Activated CD4-positive, alpha-beta memory T cell treated with anti-CD3 and anti-CD28 coated beads, Interleukin-2, amount 10 ng/mL, durations not matched to agents 7 days and 5 days (primary cell): ENCODE data around the gene UTP25. TPM values are rescaled to one million over a fixed set of nuclear protein-coding genes. Genes with fewer than 3 reads are reported as not detected.
"Not testable (repeated sequence)": the region's sequence is repeated elsewhere in the genome, so short reads cannot be mapped to it uniquely, and the experiment has no call there.

Experiments
- CTCF ChIA-PET: fragments of 350-600 bp; sonication (Branson Sonifier 250); formaldehyde crosslinking; loops from one replicate; lab custom pipeline; 2021; ENCODE audit warnings: antibody characterized with exemption, inconsistent platforms; lab: Charles Lee
- POLR2A ChIA-PET: fragments of 350-600 bp; sonication (Branson Sonifier 250); formaldehyde crosslinking; loops from one replicate; lab custom pipeline; 2021; ENCODE audit warnings: antibody characterized with exemption; lab: Charles Lee
- DNase-seq: peaks from one replicate; pipeline ENCODE4 v3.0.0-alpha.2; 2020
- H3K27ac Mint-ChIP-seq: one replicate; pipeline ENCODE4 v1.8.0; 2021; ENCODE audit warnings: mild to moderate bottlenecking, mixed read lengths
- H3K27me3 Mint-ChIP-seq: one replicate; pipeline ENCODE4 v1.8.0; 2021; ENCODE audit warnings: mixed read lengths
- H3K36me3 Mint-ChIP-seq: one replicate; pipeline ENCODE4 v1.8.0; 2021; ENCODE audit warnings: low read depth, mixed read lengths
- H3K4me1 Mint-ChIP-seq: one replicate; pipeline ENCODE4 v1.8.0; 2021; ENCODE audit warnings: mixed read lengths
- H3K4me3 Mint-ChIP-seq: one replicate; pipeline ENCODE4 v1.8.0; 2021; ENCODE audit warnings: mild to moderate bottlenecking, mixed read lengths
- H3K9me3 Mint-ChIP-seq: one replicate; pipeline ENCODE4 v1.8.0; 2021; ENCODE audit warnings: mixed read lengths
- total RNA-seq, 2 experiments: library from RNA; stranded (reverse); gene quantifications; one replicate each; pipeline ENCODE4 v1.2.3, GENCODE V29; 2021

Gene UTP25
- total RNA-seq, 2 experiments from 2014 or later: 5.7 to 5.8 TPM

GRCh38 chr1:209791920-209792319 lies 35.9 kb upstream of the UTP25 start:
- DNase-seq: no peak
- Mint-ChIP-seq H3K9me3 (no peaks in the 10 kb centered on the region), H3K4me1 (peaks cover 34% of the 10 kb centered on the region), H3K27ac (no peak overlapping the region), H3K36me3 (peaks cover 2% of the 10 kb centered on the region), H3K4me3 (no peak overlapping the region), H3K27me3 (peaks cover 21% of the 10 kb centered on the region)
- POLR2A ChIA-PET: interaction anchor here (2.0 kb wide), 1 partner anchor 36 kb away, joined by 4 read pairs; the partner anchor contains the start of gene UTP25
- CTCF ChIA-PET: interaction anchor here (1.2 kb wide), 1 partner anchor 8 kb away, joined by 3 read pairs; no protein-coding TSS in a partner anchor

- H3K4me1 Mint-ChIP-seq: peaks cover 21% of the 10 kb centered on the region
- H3K4me3 Mint-ChIP-seq, H3K9me3 Mint-ChIP-seq, H3K36me3 Mint-ChIP-seq, H3K27ac Mint-ChIP-seq, DNase-seq, CTCF ChIA-PET: not testable (repeated sequence)
- POLR2A ChIA-PET: interaction anchor here (1.0 kb wide), 1 partner anchor 15 kb away, joined by 3 read pairs; no protein-coding TSS in a partner anchor
- peaks cover 21% of the 10 kb centered on the region for H3K27me3 Mint-ChIP-seq
Measured at GRCh38 chr1:209793711-209794110, 34.1 kb upstream of the UTP25 start.

DNA sequence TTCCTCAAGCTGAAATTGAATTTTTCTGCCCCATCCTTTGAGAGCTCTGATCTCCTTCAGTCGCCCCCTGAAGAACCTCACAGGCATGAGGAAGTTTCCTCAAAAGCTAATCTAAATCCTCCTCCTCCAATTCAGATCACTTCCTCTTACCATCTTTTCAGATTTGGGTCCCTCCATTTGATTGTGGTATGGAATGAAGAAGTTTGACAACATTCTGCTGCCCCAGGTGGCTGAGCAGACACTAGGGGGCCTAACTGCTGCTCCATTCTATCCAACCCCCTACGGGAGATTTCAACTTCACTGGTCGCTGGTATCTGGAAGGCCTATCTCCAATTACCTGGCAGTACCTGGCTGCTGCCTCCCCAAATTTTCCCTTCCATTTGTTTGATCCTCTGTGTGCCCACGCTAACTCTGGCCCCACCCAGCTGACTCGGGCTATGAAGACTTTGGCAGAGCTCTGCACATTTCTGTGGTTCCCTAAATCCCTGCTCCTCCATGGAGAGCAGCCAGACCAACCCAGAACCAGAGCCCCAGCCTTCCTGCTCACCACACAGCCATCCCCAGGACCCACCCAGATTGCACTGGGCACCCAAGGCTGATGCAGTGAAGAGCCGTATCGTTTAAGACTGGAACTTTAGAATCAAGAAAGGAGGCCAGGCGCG lies 29.7 kb upstream of the UTP25 start:
- ChIA-PET POLR2A (no interaction called here), CTCF (interaction anchor here (0.6 to 1.1 kb wide), 3 partner anchors 10 to 23 kb away, joined by 3 read pairs; no protein-coding TSS in a partner anchor)
- DNase-seq: no peak
- Mint-ChIP-seq H3K9me3 (no peaks in the 10 kb centered on the region), H3K27ac (no peak overlapping the region), H3K27me3 (peaks cover 34% of the 10 kb centered on the region), H3K4me3 (no peak overlapping the region), H3K36me3 (peaks cover 2% of the 10 kb centered on the region), H3K4me1 (no peaks in the 10 kb centered on the region)

DNA sequence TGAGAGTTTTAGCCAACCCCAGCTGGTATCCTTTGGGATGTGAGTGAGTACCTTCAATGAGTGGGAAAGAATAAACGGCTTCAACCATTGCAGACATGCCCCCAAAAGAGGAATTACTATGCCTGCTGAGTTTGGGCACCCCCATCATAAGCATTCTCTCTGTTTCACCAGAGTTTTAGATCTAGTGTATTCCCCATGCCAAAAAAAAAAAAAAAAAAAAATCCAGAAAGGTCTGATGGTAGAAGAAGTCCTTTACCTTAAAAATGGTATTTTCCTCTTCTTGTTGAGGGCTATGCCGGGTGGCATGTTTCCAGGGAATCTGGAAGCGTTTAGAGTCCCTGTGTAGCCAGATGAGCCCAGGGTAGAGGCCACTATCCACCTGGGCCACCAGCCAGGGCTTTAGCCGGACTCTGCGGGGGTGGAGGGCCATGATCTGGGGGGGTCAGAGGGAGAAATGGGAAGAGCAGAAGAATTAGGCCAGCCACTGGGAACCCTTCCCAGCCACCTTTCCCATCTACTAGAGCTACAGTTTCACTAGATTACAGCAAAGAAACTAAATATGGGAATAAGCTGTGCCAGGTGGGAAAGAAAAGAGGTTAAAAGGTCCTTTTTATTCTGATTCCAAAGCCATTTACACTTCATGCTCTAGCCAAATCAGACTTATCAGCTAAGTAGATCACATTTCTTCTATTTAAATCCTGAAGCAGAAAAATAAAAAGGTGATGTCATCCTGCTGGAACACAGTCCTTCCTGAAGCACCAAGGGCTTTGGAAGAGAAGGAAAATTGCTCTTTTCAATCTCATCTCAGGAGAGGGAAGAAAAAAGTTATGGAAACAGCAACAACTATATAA lies 26.6 kb upstream of the UTP25 start:
- peaks cover 26% of the 10 kb centered on the region for H3K27me3 Mint-ChIP-seq
- CTCF ChIA-PET: interaction anchor here (1.6 kb wide), 1 partner anchor 22 kb away, joined by 5 read pairs; no protein-coding TSS in a partner anchor
- no peaks in the 10 kb centered on the region for H3K9me3 Mint-ChIP-seq
- no peaks in the 10 kb centered on the region for H3K36me3 Mint-ChIP-seq
- peaks cover 11% of the 10 kb centered on the region for H3K4me1 Mint-ChIP-seq
- DNase-seq: no peak
- H3K4me3 Mint-ChIP-seq: no peak overlapping the region
- POLR2A ChIA-PET: interaction anchor here (1.0 kb wide), 1 partner anchor 14 kb away, joined by 3 read pairs; no protein-coding TSS in a partner anchor
- H3K27ac Mint-ChIP-seq: no peak overlapping the region

- Mint-ChIP-seq H3K36me3 (no peaks in the 10 kb centered on the region), H3K27ac (no peak overlapping the region), H3K4me1 (peaks cover 13% of the 10 kb centered on the region), H3K4me3 (no peak overlapping the region), H3K27me3 (peaks cover 26% of the 10 kb centered on the region), H3K9me3 (no peaks in the 10 kb centered on the region)
- DNase-seq: no peak
- POLR2A ChIA-PET: no interaction called here
- CTCF ChIA-PET: no interaction called here
Measured at GRCh38 chr1:209802117-209802779, 25.5 kb upstream of the UTP25 start.

- no peaks in the 10 kb centered on the region for H3K9me3 Mint-ChIP-seq
- no peak overlapping the region for H3K27ac Mint-ChIP-seq
- POLR2A ChIA-PET: interaction anchor here (1.0 kb wide), 1 partner anchor 15 kb away, joined by 4 read pairs; no protein-coding TSS in a partner anchor
- peaks cover 13% of the 10 kb centered on the region for H3K4me1 Mint-ChIP-seq
- H3K36me3 Mint-ChIP-seq: no peaks in the 10 kb centered on the region
- no peak for DNase-seq
- H3K27me3 Mint-ChIP-seq: peaks cover 26% of the 10 kb centered on the region
- no peak overlapping the region for H3K4me3 Mint-ChIP-seq
- CTCF ChIA-PET: interaction anchor here (1.2 kb wide), 1 partner anchor 15 kb away, joined by 6 read pairs; no protein-coding TSS in a partner anchor
Measured at GRCh38 chr1:209802780-209803152, 25.0 kb upstream of the UTP25 start.

DNA sequence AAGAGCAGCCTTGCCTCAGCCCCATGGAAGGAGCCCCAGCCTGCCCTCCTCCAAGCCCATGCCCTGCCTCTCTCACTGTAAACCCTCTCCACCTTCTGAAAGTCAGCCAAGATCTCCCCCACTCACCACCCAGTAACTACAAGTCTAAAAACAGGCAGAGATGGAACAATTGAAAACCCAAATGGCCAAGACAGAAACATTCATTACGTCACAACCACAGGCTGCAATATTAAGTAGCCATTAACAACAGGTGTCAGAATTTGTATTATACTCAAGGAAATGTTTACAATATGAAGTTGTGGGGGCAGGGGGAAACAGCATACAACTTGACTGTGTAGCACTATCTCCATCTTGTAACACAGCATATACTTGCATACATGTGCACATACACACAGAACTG lies 24.2 kb upstream of the UTP25 start:
- DNase-seq: no peak
- Mint-ChIP-seq H3K27me3 (peaks cover 26% of the 10 kb centered on the region), H3K9me3 (no peaks in the 10 kb centered on the region), H3K4me1 (peaks cover 13% of the 10 kb centered on the region), H3K27ac (no peak overlapping the region), H3K4me3 (no peak overlapping the region), H3K36me3 (no peaks in the 10 kb centered on the region)
- CTCF ChIA-PET: interaction anchor here (1.2 kb wide), 1 partner anchor 16 kb away, joined by 6 read pairs; no protein-coding TSS in a partner anchor
- POLR2A ChIA-PET: interaction anchor here (1.0 kb wide), 1 partner anchor 16 kb away, joined by 4 read pairs; no protein-coding TSS in a partner anchor

- H3K9me3 Mint-ChIP-seq: no peaks in the 10 kb centered on the region
- H3K36me3 Mint-ChIP-seq: no peaks in the 10 kb centered on the region
- peaks cover 25% of the 10 kb centered on the region for H3K27me3 Mint-ChIP-seq
- no peak overlapping the region for H3K4me3 Mint-ChIP-seq
- no peak for DNase-seq
- ChIA-PET CTCF (interaction anchor here (1.8 to 3.7 kb wide), 2 partner anchors 18 to 22 kb away, joined by 7 to 33 read pairs; partner anchors contain the start of gene UTP25), POLR2A (interaction anchor here (0.6 kb wide), 1 partner anchor 10 kb away, joined by 3 read pairs; no protein-coding TSS in a partner anchor)
- peaks cover 13% of the 10 kb centered on the region for H3K4me1 Mint-ChIP-seq
- H3K27ac Mint-ChIP-seq: no peak overlapping the region
Measured at GRCh38 chr1:209805341-209805781, 22.4 kb upstream of the UTP25 start.

GRCh38 chr1:209805875-209806760 lies 21.7 kb upstream of the UTP25 start, which contains the start of gene IRF6:
IRF6 (minus strand) TSS chr1:209806142; CDS start chr1:209801413, 4,729 bp downstream.
- H3K27ac Mint-ChIP-seq: peak within 1 kb of the TSS; percentile 45
- DNase-seq: peak; percentile 70
- H3K27me3 Mint-ChIP-seq: peaks cover 25% of the 10 kb centered on the region
- peak within 1 kb of the TSS; percentile 75 for H3K4me3 Mint-ChIP-seq
- H3K4me1 Mint-ChIP-seq: peaks cover 13% of the 10 kb centered on the region
- ChIA-PET CTCF (interaction anchor here (0.7 to 3.7 kb wide), 3 partner anchors 9 to 21 kb away, joined by 3 to 33 read pairs (median 7); partner anchors contain the start of gene UTP25), POLR2A (interaction anchor here (0.6 kb wide), 1 partner anchor 10 kb away, joined by 3 read pairs; no protein-coding TSS in a partner anchor)
- no peaks in the 10 kb centered on the region for H3K9me3 Mint-ChIP-seq
- no peaks in the 10 kb centered on the region for H3K36me3 Mint-ChIP-seq

GRCh38 chr1:209807509-209807908 lies 20.3 kb upstream of the UTP25 start:
- Mint-ChIP-seq H3K27me3 (peaks cover 13% of the 10 kb centered on the region), H3K36me3 (no peaks in the 10 kb centered on the region), H3K4me1 (peaks cover 13% of the 10 kb centered on the region), H3K27ac (no peak overlapping the region), H3K9me3 (no peaks in the 10 kb centered on the region), H3K4me3 (no peak overlapping the region)
- ChIA-PET CTCF (interaction anchor here (0.7 to 3.7 kb wide), 3 partner anchors 14 to 44 kb away, joined by 3 to 33 read pairs (median 5); no protein-coding TSS in a partner anchor), POLR2A (interaction anchor here (1.4 kb wide), 1 partner anchor 14 kb away, joined by 3 read pairs; no protein-coding TSS in a partner anchor)
- DNase-seq: no peak

DNA sequence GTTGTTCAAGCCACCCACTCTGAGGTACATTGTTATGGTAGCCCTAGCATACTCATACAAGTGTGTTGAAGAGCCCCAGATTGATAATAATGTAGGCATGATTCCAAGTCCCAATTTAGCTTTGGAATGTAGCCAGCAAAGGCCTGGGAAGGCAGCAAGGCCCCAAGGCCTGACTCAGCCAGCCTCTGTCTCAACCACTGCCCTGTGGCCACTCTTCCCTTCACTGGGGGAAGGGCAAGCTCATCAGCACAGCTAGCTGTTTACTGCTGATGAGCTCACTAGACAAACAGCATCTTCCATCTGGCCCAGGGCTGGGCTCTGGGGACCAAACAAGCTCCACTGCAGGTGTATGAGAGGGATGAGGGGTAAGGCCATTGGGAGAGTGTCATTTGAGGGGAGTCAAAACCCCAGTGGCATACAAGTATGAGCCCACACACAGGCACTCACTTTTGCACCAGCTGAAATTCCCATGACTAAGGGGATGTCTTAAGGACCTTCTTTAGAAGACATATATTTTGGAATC lies 19.7 kb upstream of the UTP25 start:
- Mint-ChIP-seq H3K9me3 (no peaks in the 10 kb centered on the region), H3K27me3 (peaks cover 10% of the 10 kb centered on the region), H3K27ac (no peak overlapping the region), H3K4me3 (no peak overlapping the region), H3K4me1 (peaks cover 13% of the 10 kb centered on the region), H3K36me3 (no peaks in the 10 kb centered on the region)
- ChIA-PET POLR2A (interaction anchor here (0.6 to 1.4 kb wide), 2 partner anchors 15 to 20 kb away, joined by 3 read pairs; no protein-coding TSS in a partner anchor), CTCF (interaction anchor here (0.6 to 3.7 kb wide), 3 partner anchors 10 to 15 kb away, joined by 3 to 33 read pairs (median 3); no protein-coding TSS in a partner anchor)
- no peak for DNase-seq
